Central memory CD8-positive, alpha-beta T cell (primary cell): ENCODE results near the gene GEMIN7.
A peak's percentile ranks its signal among the peaks of the same experiment; 100 is the strongest.

Source experiments
- ATAC-seq: fragments of 150-1000 bp; cut with Tn5 transposase; replicated peaks from 2 replicates; pipeline ENCODE4 v1.10.0; 2022; ENCODE audit warnings: mild to moderate bottlenecking, moderate FRiP score, moderate number of reproducible peaks; ENCODE audit not compliant: poor library complexity, severe bottlenecking; ENCODE audit errors: extremely low read depth
- DNase-seq, 2 donors: peaks; one replicate each; pipeline ENCODE4 v3.0.0; 2021; ENCODE audit warnings: low spot score in 2 of 2
- H3K27ac Mint-ChIP-seq: one replicate; pipeline ENCODE4 v1.8.0; 2022; ENCODE audit warnings: low read depth, mild to moderate bottlenecking, moderate library complexity, mixed read lengths
- H3K27me3 Mint-ChIP-seq: one replicate; pipeline ENCODE4 v1.8.0; 2022; ENCODE audit warnings: mixed read lengths
- H3K36me3 Mint-ChIP-seq: one replicate; pipeline ENCODE4 v1.8.0; 2022; ENCODE audit warnings: mild to moderate bottlenecking, moderate library complexity, mixed read lengths; ENCODE audit not compliant: insufficient read depth
- H3K4me1 Mint-ChIP-seq: one replicate; pipeline ENCODE4 v1.8.0; 2022; ENCODE audit warnings: mixed read lengths
- H3K4me3 Mint-ChIP-seq: one replicate; pipeline ENCODE4 v1.8.0; 2022; ENCODE audit warnings: mild to moderate bottlenecking, moderate library complexity, mixed read lengths
- H3K9me3 Mint-ChIP-seq: one replicate; pipeline ENCODE4 v1.8.0; 2022; ENCODE audit warnings: mixed read lengths

Gene GEMIN7

GRCh38 chr19:45096700-45097099 lies 17.6 kb downstream of the GEMIN7 start:
- Mint-ChIP-seq H3K4me1 (peaks cover 86% of the 10 kb centered on the region), H3K4me3 (peak overlapping the region; percentile 14), H3K27me3 (no peaks in the 10 kb centered on the region), H3K9me3 (no peaks in the 10 kb centered on the region), H3K27ac (peak overlapping the region; percentile 88), H3K36me3 (peaks cover 11% of the 10 kb centered on the region)
- ATAC-seq (no peak), DNase-seq (no peak)

- Mint-ChIP-seq H3K9me3 (no peaks in the 10 kb centered on the region), H3K4me3 (no peak overlapping the region), H3K4me1 (peaks cover 83% of the 10 kb centered on the region), H3K27me3 (no peaks in the 10 kb centered on the region), H3K36me3 (peaks cover 7% of the 10 kb centered on the region), H3K27ac (peak overlapping the region; percentile 88)
- no peak for DNase-seq
- no peak for ATAC-seq
Measured at GRCh38 chr19:45097450-45097775, 18.4 kb downstream of the GEMIN7 start.

- DNase-seq, result no peak
- Mint-ChIP-seq H3K4me1 (peaks cover 78% of the 10 kb centered on the region), H3K27ac (peak overlapping the region; percentile 88), H3K9me3 (no peaks in the 10 kb centered on the region), H3K4me3 (no peak overlapping the region), H3K36me3 (peaks cover 3% of the 10 kb centered on the region), H3K27me3 (no peaks in the 10 kb centered on the region)
- no peak for ATAC-seq
Measured at GRCh38 chr19:45097776-45098520, 18.9 kb downstream of the GEMIN7 start.

DNA sequence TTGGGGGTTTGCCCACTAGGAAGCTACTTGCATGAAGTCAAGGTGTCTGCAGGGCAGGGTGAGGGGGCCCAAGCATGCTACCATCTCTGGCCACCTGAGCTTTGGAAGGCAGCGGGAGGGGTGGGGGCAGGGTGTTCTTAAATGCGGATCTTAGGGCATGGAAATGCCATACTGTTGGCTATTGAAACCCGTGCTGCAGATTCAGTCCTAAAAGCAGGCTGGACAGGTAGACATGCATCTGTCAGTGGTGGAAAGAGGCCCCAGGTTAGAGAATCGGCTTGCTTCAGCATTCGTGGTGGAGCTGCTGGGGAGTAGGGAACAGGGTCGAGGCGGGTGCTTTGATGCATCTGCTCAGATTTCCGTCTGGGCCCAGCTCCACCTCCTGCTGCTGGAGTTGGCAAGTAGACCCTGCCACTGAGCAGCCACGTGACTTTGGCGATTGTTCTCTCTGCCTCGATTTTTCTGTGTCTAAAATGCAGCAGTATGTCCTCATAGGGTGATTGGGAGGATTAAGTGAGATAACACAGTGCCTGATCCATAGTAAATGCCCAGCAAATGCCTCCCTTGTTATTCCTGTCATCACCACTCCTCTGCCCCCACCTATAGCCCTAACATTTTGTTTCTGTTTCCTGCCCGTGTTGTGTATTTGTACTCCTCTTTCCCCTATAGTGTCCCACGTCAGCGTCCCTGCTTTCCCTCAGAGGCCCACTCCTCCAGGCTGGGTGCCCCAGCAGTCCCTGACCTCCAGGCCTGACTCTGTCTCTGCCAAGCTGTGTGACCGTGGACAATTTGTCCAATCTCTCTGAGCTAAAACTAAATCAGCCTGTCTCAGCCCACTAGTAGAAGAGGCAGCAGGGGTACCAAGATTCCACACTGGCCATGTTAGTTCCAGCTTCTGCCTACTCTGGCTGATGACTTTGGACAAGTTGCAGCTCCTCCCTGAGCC lies 19.7 kb downstream of the GEMIN7 start:
- ATAC-seq, result no peak
- Mint-ChIP-seq H3K4me1 (peaks cover 78% of the 10 kb centered on the region), H3K4me3 (no peak overlapping the region), H3K9me3 (no peaks in the 10 kb centered on the region), H3K27me3 (no peaks in the 10 kb centered on the region), H3K36me3 (peaks cover 2% of the 10 kb centered on the region), H3K27ac (peak overlapping the region; percentile 39)
- no peak for DNase-seq

- peaks cover 78% of the 10 kb centered on the region for H3K4me1 Mint-ChIP-seq
Measured at GRCh38 chr19:45099467-45100191, 20.6 kb downstream of the GEMIN7 start.

DNA sequence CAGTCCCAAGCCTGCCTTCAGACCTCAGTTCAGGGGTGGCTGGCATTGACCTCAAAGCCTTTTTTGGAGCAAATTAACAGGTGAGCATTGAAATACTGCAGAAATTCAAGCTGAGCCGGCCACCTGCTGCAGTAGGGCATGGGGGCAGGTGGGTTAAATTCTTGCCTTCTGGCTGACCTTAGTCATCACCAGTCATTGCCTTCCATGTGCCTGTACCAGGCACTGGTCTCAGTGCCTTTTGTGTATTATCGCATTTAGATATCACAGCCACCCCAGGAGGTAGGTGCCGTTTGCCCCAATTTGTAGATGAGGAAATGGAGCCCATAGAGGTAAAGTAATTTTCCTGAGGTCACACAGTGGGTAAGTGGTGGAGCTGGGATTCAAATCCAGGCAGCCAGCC lies 21.1 kb downstream of the GEMIN7 start:
- Mint-ChIP-seq H3K4me1 (peaks cover 79% of the 10 kb centered on the region), H3K4me3 (no peak overlapping the region), H3K36me3 (peaks cover 2% of the 10 kb centered on the region), H3K9me3 (no peaks in the 10 kb centered on the region), H3K27ac (no peak overlapping the region), H3K27me3 (no peaks in the 10 kb centered on the region)
- DNase-seq (no peak), ATAC-seq (no peak)

More at GRCh38 chr19:45099467-45100191, 20.6 kb downstream of the GEMIN7 start:
- no peaks in the 10 kb centered on the region for H3K27me3 Mint-ChIP-seq
- no peak for DNase-seq
- no peaks in the 10 kb centered on the region for H3K9me3 Mint-ChIP-seq
- H3K4me3 Mint-ChIP-seq, result no peak overlapping the region
- peak overlapping the region; percentile 39 for H3K27ac Mint-ChIP-seq
- no peak for ATAC-seq
- peaks cover 2% of the 10 kb centered on the region for H3K36me3 Mint-ChIP-seq

GRCh38 chr19:45100846-45101252 lies 21.8 kb downstream of the GEMIN7 start:
- H3K36me3 Mint-ChIP-seq, result peaks cover 2% of the 10 kb centered on the region
- DNase-seq (no peak), ATAC-seq (no peak)
- H3K27me3 Mint-ChIP-seq, result no peaks in the 10 kb centered on the region
- peak overlapping the region; percentile 56 for H3K27ac Mint-ChIP-seq
- no peaks in the 10 kb centered on the region for H3K9me3 Mint-ChIP-seq
- H3K4me1 Mint-ChIP-seq, result peaks cover 81% of the 10 kb centered on the region
- H3K4me3 Mint-ChIP-seq, result no peak overlapping the region

- peaks cover 2% of the 10 kb centered on the region for H3K36me3 Mint-ChIP-seq
- no peak for ATAC-seq
- H3K27ac Mint-ChIP-seq, result no peak overlapping the region
- no peak for DNase-seq
- no peak overlapping the region for H3K4me3 Mint-ChIP-seq
- H3K9me3 Mint-ChIP-seq, result no peaks in the 10 kb centered on the region
- H3K4me1 Mint-ChIP-seq, result peaks cover 71% of the 10 kb centered on the region
- no peaks in the 10 kb centered on the region for H3K27me3 Mint-ChIP-seq
Measured at GRCh38 chr19:45101806-45102205, 22.7 kb downstream of the GEMIN7 start.

- Mint-ChIP-seq H3K9me3 (no peaks in the 10 kb centered on the region), H3K27ac (no peak overlapping the region), H3K4me1 (peaks cover 65% of the 10 kb centered on the region), H3K4me3 (no peak overlapping the region), H3K36me3 (peaks cover 2% of the 10 kb centered on the region), H3K27me3 (no peaks in the 10 kb centered on the region)
- ATAC-seq, result no peak
- DNase-seq, result no peak
Measured at GRCh38 chr19:45102481-45102880, 23.4 kb downstream of the GEMIN7 start.

DNA sequence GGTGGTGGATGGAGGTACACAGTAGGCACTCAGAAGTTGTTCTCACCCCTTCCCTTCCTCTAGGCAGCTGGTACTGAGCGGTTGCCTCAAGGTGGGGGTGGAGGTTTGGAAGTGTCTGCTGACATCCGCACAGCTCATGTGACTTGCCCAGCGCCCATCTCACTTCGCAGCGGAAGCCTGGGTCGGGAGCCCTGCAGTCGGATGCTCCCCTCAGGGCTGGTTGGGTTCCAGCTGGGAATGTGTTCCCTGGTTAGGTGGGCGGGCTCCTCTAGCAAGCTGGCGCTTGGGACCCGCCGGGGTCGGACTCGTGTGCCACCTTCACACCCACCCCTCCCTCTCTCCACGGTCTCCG lies 24.1 kb downstream of the GEMIN7 start:
- Mint-ChIP-seq H3K27me3 (no peaks in the 10 kb centered on the region), H3K4me3 (peak overlapping the region; percentile 67), H3K27ac (no peak overlapping the region), H3K9me3 (no peaks in the 10 kb centered on the region), H3K4me1 (peaks cover 58% of the 10 kb centered on the region), H3K36me3 (peaks cover 2% of the 10 kb centered on the region)
- DNase-seq, result peak in 1 of 2 donors; percentile 21
- peak; percentile 96 for ATAC-seq

- Mint-ChIP-seq H3K4me1 (peaks cover 52% of the 10 kb centered on the region), H3K27ac (no peak overlapping the region), H3K27me3 (no peaks in the 10 kb centered on the region), H3K36me3 (peaks cover 2% of the 10 kb centered on the region), H3K4me3 (peak overlapping the region; percentile 67), H3K9me3 (no peaks in the 10 kb centered on the region)
- ATAC-seq (peak; percentile 45), DNase-seq (no peak)
Measured at GRCh38 chr19:45103508-45104319, 24.7 kb downstream of the GEMIN7 start.
